ENCODE measurements around the gene LPP. TPM values are rescaled to one million over a fixed set of nuclear protein-coding genes. Genes with fewer than 3 reads are reported as not detected.

The LPP gene
- total RNA-seq, 1 experiment from 2014 or later, result 264 TPM

DNA sequence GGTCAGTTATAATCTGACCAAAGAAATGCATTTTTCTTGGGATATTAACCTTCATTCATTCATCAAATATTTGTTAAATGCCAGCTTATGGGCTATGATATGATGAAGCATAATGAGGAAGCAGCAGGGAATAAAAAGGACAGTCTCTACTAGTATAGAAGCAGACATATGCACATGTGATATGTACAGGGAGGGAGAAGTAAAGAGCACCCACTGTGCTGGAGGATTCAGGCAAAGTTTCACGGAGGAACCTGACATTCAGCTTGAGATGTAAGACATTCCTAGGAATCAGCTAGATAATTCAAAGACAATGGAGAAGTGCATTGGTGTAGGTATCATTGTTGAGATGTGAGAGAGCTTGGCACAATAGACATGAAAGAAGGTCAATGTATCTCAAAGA, 450.7 kb downstream of the LPP start:
- no peak overlapping the region for H3K27ac Mint-ChIP-seq (ENCODE audit: unreplicated experiment)
- peaks cover 11% of the 10 kb centered on the region for H3K9me3 Mint-ChIP-seq (ENCODE audit: low read depth, unreplicated experiment)
- CTCF ChIA-PET, result no interaction called here
- no peaks in the 10 kb centered on the region for H3K27me3 Mint-ChIP-seq (ENCODE audit: unreplicated experiment)
- intact Hi-C loops (cut with micrococcal nuclease; ENCODE audit: unreplicated experiment), result no loop called here
- no peaks in the 10 kb centered on the region for H3K36me3 Mint-ChIP-seq (ENCODE audit: insufficient read depth, unreplicated experiment)
- DNase-seq, result no peak
- no peaks in the 10 kb centered on the region for H3K4me1 Mint-ChIP-seq (ENCODE audit: low read depth, unreplicated experiment)
- no TSS peak for BruUV-seq (replicated peaks)
- TF ChIP-seq CTCF (IDR thresholded peaks at IDR 0.05; ENCODE audit: unreplicated experiment), result no peak
- H3K4me3 Mint-ChIP-seq (ENCODE audit: low read depth, unreplicated experiment), result no peak overlapping the region

DNA sequence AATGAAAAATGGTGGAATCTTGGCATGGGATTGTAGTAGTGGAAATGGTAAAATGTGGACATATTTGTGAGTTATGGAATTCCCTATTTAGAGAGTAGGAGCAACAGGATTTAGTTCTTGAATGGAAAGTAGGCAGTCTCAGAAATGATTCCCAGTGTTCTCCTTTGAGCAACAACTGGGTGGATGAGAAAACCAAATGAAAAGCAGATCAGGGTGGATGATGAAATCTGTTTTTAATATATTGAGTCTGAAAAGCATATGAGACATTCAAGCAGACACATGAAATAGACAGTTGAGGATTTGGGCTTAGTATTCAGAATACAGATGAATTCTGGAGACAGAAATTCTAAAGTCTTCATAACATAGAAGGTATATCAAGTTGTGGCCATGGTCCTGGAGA, 451.3 kb downstream of the LPP start:
- CTCF ChIA-PET, result no interaction called here
- TF ChIP-seq CTCF (IDR thresholded peaks at IDR 0.05; ENCODE audit: unreplicated experiment), result no peak
- Mint-ChIP-seq H3K4me1 (ENCODE audit: low read depth, unreplicated experiment) (no peaks in the 10 kb centered on the region), H3K4me3 (ENCODE audit: low read depth, unreplicated experiment) (no peak overlapping the region), H3K36me3 (ENCODE audit: insufficient read depth, unreplicated experiment) (no peaks in the 10 kb centered on the region), H3K27ac (ENCODE audit: unreplicated experiment) (no peak overlapping the region), H3K27me3 (ENCODE audit: unreplicated experiment) (no peaks in the 10 kb centered on the region), H3K9me3 (ENCODE audit: low read depth, unreplicated experiment) (peaks cover 11% of the 10 kb centered on the region)
- DNase-seq, result no peak
- BruUV-seq (replicated peaks), result no TSS peak
- intact Hi-C loops (cut with micrococcal nuclease; ENCODE audit: unreplicated experiment), result no loop called here

DNA sequence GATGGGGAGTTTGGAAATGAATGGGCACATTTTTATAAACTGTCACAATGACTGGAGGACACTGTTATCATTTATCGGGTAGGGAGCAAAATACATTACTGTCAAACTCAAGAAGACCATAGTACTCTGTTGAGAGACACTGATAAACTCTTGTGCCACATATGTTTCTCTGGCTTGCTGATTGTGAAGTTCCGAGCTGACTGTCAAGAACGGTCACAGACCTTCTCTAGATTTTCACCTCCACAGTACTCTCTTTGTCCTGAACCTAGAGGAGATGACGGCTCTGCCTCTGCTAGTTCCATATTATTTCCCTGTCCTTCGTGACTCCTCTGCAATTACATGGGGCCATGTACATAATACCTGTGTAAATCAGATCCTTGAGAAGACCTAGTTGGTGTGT, 451.9 kb downstream of the LPP start:
- Mint-ChIP-seq H3K36me3 (ENCODE audit: insufficient read depth, unreplicated experiment) (no peaks in the 10 kb centered on the region), H3K4me3 (ENCODE audit: low read depth, unreplicated experiment) (no peak overlapping the region), H3K9me3 (ENCODE audit: low read depth, unreplicated experiment) (peaks cover 11% of the 10 kb centered on the region), H3K27me3 (ENCODE audit: unreplicated experiment) (no peaks in the 10 kb centered on the region), H3K27ac (ENCODE audit: unreplicated experiment) (no peak overlapping the region), H3K4me1 (ENCODE audit: low read depth, unreplicated experiment) (no peaks in the 10 kb centered on the region)
- intact Hi-C loops (cut with micrococcal nuclease; ENCODE audit: unreplicated experiment), result no loop called here
- no TSS peak for BruUV-seq (replicated peaks)
- DNase-seq, result no peak
- CTCF ChIA-PET, result no interaction called here
- no peak for TF ChIP-seq CTCF (IDR thresholded peaks at IDR 0.05; ENCODE audit: unreplicated experiment)

DNA sequence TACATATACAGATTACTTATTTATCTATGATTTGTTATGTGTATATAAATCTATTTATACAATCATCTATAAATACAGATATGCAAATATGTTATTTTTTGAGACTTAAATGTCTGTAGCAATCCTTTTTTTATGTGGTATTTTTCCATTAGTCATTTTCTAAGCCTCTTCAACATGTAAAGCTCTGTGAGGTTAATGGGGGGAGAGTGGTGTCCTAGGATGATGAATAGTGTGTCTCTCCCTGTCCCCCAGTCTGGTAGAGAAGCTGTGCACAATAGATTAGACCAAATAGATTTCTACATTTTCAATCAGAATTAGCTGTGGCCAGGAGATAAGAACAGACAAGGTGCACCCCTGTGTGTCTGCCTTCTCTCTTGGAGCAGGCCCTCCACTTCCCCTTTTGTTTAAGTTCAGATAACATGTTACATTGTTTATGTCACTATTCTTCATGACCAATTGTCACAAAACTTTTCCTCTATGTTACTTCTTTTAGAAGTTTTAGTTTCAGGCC, 453.9 kb downstream of the LPP start:
- Mint-ChIP-seq H3K4me3 (ENCODE audit: low read depth, unreplicated experiment) (no peak overlapping the region), H3K9me3 (ENCODE audit: low read depth, unreplicated experiment) (peaks cover 11% of the 10 kb centered on the region), H3K4me1 (ENCODE audit: low read depth, unreplicated experiment) (no peaks in the 10 kb centered on the region), H3K27me3 (ENCODE audit: unreplicated experiment) (no peaks in the 10 kb centered on the region), H3K36me3 (ENCODE audit: insufficient read depth, unreplicated experiment) (no peaks in the 10 kb centered on the region), H3K27ac (ENCODE audit: unreplicated experiment) (no peak overlapping the region)
- BruUV-seq (replicated peaks), result no TSS peak
- CTCF ChIA-PET, result no interaction called here
- TF ChIP-seq CTCF (IDR thresholded peaks at IDR 0.05; ENCODE audit: unreplicated experiment), result no peak
- DNase-seq, result no peak
- intact Hi-C loops (cut with micrococcal nuclease; ENCODE audit: unreplicated experiment), result no loop called here
